ENCODE results near the gene C4orf50. TPM values are rescaled to one million over a fixed set of nuclear protein-coding genes. Genes with fewer than 3 reads are reported as not detected.

Gene C4orf50
- total and polyA plus RNA-seq, 2 of the 13 experiments (the other 11 are each of a cell fraction or from before 2014, with no cell fraction given) = not detected

- no peak for TF ChIP-seq TSC22D2 (CRISPR knock-in tag; IDR thresholded peaks at IDR 0.05; ENCODE audit: borderline replicate concordance)
Observed at GRCh38 chr4:5923376-5923775, 94.9 kb downstream of the C4orf50 start (continued).

- in situ Hi-C loops (cut with HindIII; ENCODE audit: extremely low pct_ligation_motif_present, low pct_unique_long_range_greater_than_20kb) = no loop called here
- no peak overlapping the region for H3K9ac ChIP-seq (ENCODE audit: insufficient read depth, low read depth, low read length)
- H3K4me1 ChIP-seq (ENCODE audit: insufficient read depth, low read length) = no peaks in the 10 kb centered on the region
- peaks cover 2 to 26% of the 10 kb centered on the region in 2 experiments; a peak in 3 of 5 replicates for H3K27me3 ChIP-seq (ENCODE audit: control insufficient read depth in 1 of 2, insufficient read depth in 2 of 2, low read length in 2 of 2)
- H3K27ac ChIP-seq (ENCODE audit: extremely low read length, insufficient read depth, low read length) = no peak overlapping the region
- ATAC-seq (no peak), DNase-seq (ENCODE audit: low spot score) (no peak), FAIRE-seq (no peak)
- no peak overlapping the region for H3K4me3 ChIP-seq (replicated peaks in 1 of 3; ENCODE audit: insufficient read depth in 1 of 3, low read depth in 2 of 3, low read length in 3 of 3)
- H2AFZ ChIP-seq (ENCODE audit: low read length) = no peak overlapping the region
- no peak for TF ChIP-seq ZNF280D (CRISPR knock-in tag; IDR thresholded peaks at IDR 0.05)
- no peak for TF ChIP-seq KLF11 (CRISPR knock-in tag; IDR thresholded peaks at IDR 0.05)
- no peak for TF ChIP-seq PBX3 (CRISPR knock-in tag; IDR thresholded peaks at IDR 0.05; ENCODE audit: borderline replicate concordance)
- no peak overlapping the region for H3K4me2 ChIP-seq (ENCODE audit: low read depth, low read length)
- H3K9me3 ChIP-seq (ENCODE audit: low read length) = no peaks in the 10 kb centered on the region
- no peaks in the 10 kb centered on the region for H3K36me3 ChIP-seq (replicated peaks in 1 of 2; ENCODE audit: control insufficient read depth in 1 of 2, insufficient read depth in 2 of 2, low read length in 2 of 2)
- ChIA-PET POLR2A (no interaction called here), CTCF (ENCODE audit: low intra/inter-chr PET ratio, low total read pairs) (no interaction called here)
- 0% methylated on average over 1 of the region's 3 CpGs for WGBS (ENCODE audit: low lambda C conversion rate)
- intact Hi-C loops (cut with micrococcal nuclease; ENCODE audit: unreplicated experiment) = no loop called here
- no TSS peak for BruUV-seq (replicated peaks)
- no peaks in the 10 kb centered on the region for H4K20me1 ChIP-seq (ENCODE audit: insufficient read depth, low read length)
- H3K79me2 ChIP-seq (ENCODE audit: insufficient read depth, low read length) = no peaks in the 10 kb centered on the region
Observed at GRCh38 chr4:5922556-5922955, 95.7 kb downstream of the C4orf50 start.

Measured in HepG2 (cell line).